SK-N-SH treated with all-trans-retinoic acid at 6 μM for 48 hours (cell line): ENCODE measurements around the gene SEBOX.

Source experiments
- ATAC-seq: fragments of 200-7000 bp; cut with Tn5 transposase; 3 replicates; pipeline ENCODE4 v1.9.1; 2020; ENCODE audit warnings: mild to moderate bottlenecking, moderate library complexity
- ARNTL ChIP-seq: fragments of 450-650 bp; formaldehyde crosslinking; IDR thresholded peaks from 2 replicates; pipeline ENCODE4 v1.5.0; 2020; ENCODE audit warnings: low read depth, mild to moderate bottlenecking, moderate library complexity, borderline replicate concordance
- BACH2 ChIP-seq: fragments of 250-450 bp; sonication (Bioruptor Pico); IDR thresholded peaks from 2 replicates; pipeline ENCODE4 v1.9.0; 2021; ENCODE audit warnings: mild to moderate bottlenecking, borderline replicate concordance
- CREB5 ChIP-seq: fragments of 250-450 bp; sonication (Bioruptor Pico); IDR thresholded peaks from 2 replicates; pipeline ENCODE4 v1.5.1; 2020; ENCODE audit warnings: low read depth, mild to moderate bottlenecking, moderate library complexity
- CSDC2 ChIP-seq: fragments of 250-450 bp; sonication (Bioruptor Pico); IDR thresholded peaks from 2 replicates; pipeline ENCODE4 v1.5.0; 2020; ENCODE audit warnings: mild to moderate bottlenecking, moderate library complexity
- CSRNP3 ChIP-seq: fragments of 250-450 bp; sonication (Bioruptor Pico); IDR thresholded peaks from 2 replicates; pipeline ENCODE4 v1.5.1; 2021; ENCODE audit warnings: mild to moderate bottlenecking, moderate library complexity
- ESRRG ChIP-seq: fragments of 250-450 bp; sonication (Bioruptor Pico); IDR thresholded peaks from 2 replicates; pipeline ENCODE4 v1.6.1; 2021; ENCODE audit warnings: mild to moderate bottlenecking
- ISL1 ChIP-seq: fragments of 250-450 bp; sonication (Bioruptor Pico); IDR thresholded peaks from 2 replicates; pipeline ENCODE4 v2.1.2; 2022; ENCODE audit warnings: mild to moderate bottlenecking, moderate library complexity
- OSR1 ChIP-seq: fragments of 250-450 bp; sonication (Bioruptor Pico); IDR thresholded peaks from 2 replicates; pipeline ENCODE4 v1.8.0; 2022; ENCODE audit warnings: moderate library complexity, mild to moderate bottlenecking, inconsistent platforms
- PATZ1 ChIP-seq: fragments of 250-450 bp; sonication (Bioruptor Pico); IDR thresholded peaks from 2 replicates; pipeline ENCODE4 v1.8.0; 2020; ENCODE audit warnings: mild to moderate bottlenecking, moderate library complexity, borderline replicate concordance
- POU6F1 ChIP-seq: fragments of 250-450 bp; sonication (Bioruptor Pico); IDR thresholded peaks from 2 replicates; pipeline ENCODE4 v1.8.0; 2021; ENCODE audit warnings: low read depth, mild to moderate bottlenecking, moderate library complexity, borderline replicate concordance
- PPARA ChIP-seq: fragments of 250-450 bp; sonication (Bioruptor Pico); IDR thresholded peaks from 2 replicates; pipeline ENCODE4 v1.5.0; 2020; ENCODE audit warnings: mild to moderate bottlenecking, borderline replicate concordance
- RARB ChIP-seq: fragments of 250-450 bp; sonication (Bioruptor Pico); IDR thresholded peaks from 2 replicates; pipeline ENCODE4 v1.8.0; 2021; ENCODE audit warnings: mild to moderate bottlenecking, moderate library complexity
- TCF4 ChIP-seq: fragments of 250-450 bp; sonication (Bioruptor Pico); IDR thresholded peaks from 2 replicates; pipeline ENCODE4 v1.8.0; 2021; ENCODE audit warnings: mild to moderate bottlenecking, moderate library complexity, borderline replicate concordance
- TOX ChIP-seq: fragments of 250-450 bp; sonication (Bioruptor Pico); IDR thresholded peaks from 2 replicates; pipeline ENCODE4 v1.8.0; 2021; ENCODE audit warnings: mild to moderate bottlenecking, moderate library complexity, borderline replicate concordance
- TSHZ2 ChIP-seq: fragments of 250-450 bp; sonication (Bioruptor Pico); IDR thresholded peaks from 2 replicates; pipeline ENCODE4 v1.5.0; 2020; ENCODE audit warnings: mild to moderate bottlenecking, moderate library complexity
- ZC3H10 ChIP-seq: fragments of 250-450 bp; sonication (Bioruptor Pico); IDR thresholded peaks from 2 replicates; pipeline ENCODE4 v1.5.1; 2021; ENCODE audit warnings: mild to moderate bottlenecking, moderate library complexity
- ZFP3 ChIP-seq: fragments of 250-450 bp; sonication (Bioruptor Pico); IDR thresholded peaks from 2 replicates; pipeline ENCODE4 v1.5.0; 2020; ENCODE audit warnings: mild to moderate bottlenecking, moderate library complexity
- ZFP30 ChIP-seq: fragments of 450-650 bp; formaldehyde crosslinking; IDR thresholded peaks from 2 replicates; pipeline ENCODE4 v1.5.0; 2022; ENCODE audit warnings: mild to moderate bottlenecking, moderate library complexity
- ZNF565 ChIP-seq: fragments of 450-650 bp; formaldehyde crosslinking; conservative IDR thresholded peaks from 2 replicates; pipeline ENCODE4 v1.5.0; 2020; ENCODE audit warnings: low read depth, mild to moderate bottlenecking, moderate library complexity
- ZNF70 ChIP-seq: fragments of 450-650 bp; formaldehyde crosslinking; IDR thresholded peaks from 2 replicates; pipeline ENCODE4 v1.5.0; 2020; ENCODE audit warnings: mild to moderate bottlenecking, moderate library complexity
- ZNF8 ChIP-seq: fragments of 450-650 bp; formaldehyde crosslinking; IDR thresholded peaks from 2 replicates; pipeline ENCODE4 v1.5.0; 2020; ENCODE audit warnings: mild to moderate bottlenecking, moderate library complexity

SEBOX gene

GRCh38 chr17:28324781-28325180 is 40.2 kb downstream of the SEBOX start:
- TF ChIP-seq ESRRG (CRISPR knock-in tag) (no peak), ZNF70 (CRISPR knock-in tag) (no peak), CREB5 (CRISPR knock-in tag) (no peak), RARB (CRISPR knock-in tag) (no peak), PPARA (CRISPR knock-in tag) (no peak), TSHZ2 (CRISPR knock-in tag) (no peak), ZFP30 (CRISPR knock-in tag) (no peak), TCF4 (CRISPR knock-in tag) (no peak), ZC3H10 (CRISPR knock-in tag) (no peak), ARNTL (no peak), ZNF8 (CRISPR knock-in tag) (no peak), PATZ1 (no peak), TOX (no peak), BACH2 (CRISPR knock-in tag) (no peak), CSDC2 (CRISPR knock-in tag) (no peak), ZFP3 (CRISPR knock-in tag) (no peak), OSR1 (CRISPR knock-in tag) (no peak)
- no peak for ATAC-seq

- TF ChIP-seq POU6F1 (CRISPR knock-in tag) (no peak), ZNF70 (CRISPR knock-in tag) (no peak), OSR1 (CRISPR knock-in tag) (no peak), TOX (no peak), TSHZ2 (CRISPR knock-in tag) (no peak), CSRNP3 (CRISPR knock-in tag) (no peak), ZC3H10 (CRISPR knock-in tag) (no peak), ZNF8 (CRISPR knock-in tag) (no peak), CSDC2 (CRISPR knock-in tag) (no peak), BACH2 (CRISPR knock-in tag) (no peak), ZFP30 (CRISPR knock-in tag) (no peak), ZNF565 (CRISPR knock-in tag) (no peak), ISL1 (no peak)
- ATAC-seq, result no peak
Observed at GRCh38 chr17:28324267-28324745, 40.7 kb downstream of the SEBOX start.
